ENCODE data around the gene VAPA. TPM values are rescaled to one million over a fixed set of nuclear protein-coding genes. Genes with fewer than 3 reads are reported as not detected.
"Not testable (repeated sequence)": the region's sequence is repeated elsewhere in the genome, so short reads cannot be mapped to it uniquely, and the experiment has no call there.

VAPA gene
- total RNA-seq, 2 experiments from 2014 or later, result 156 to 220 TPM

- H3K27me3 Mint-ChIP-seq, result peaks cover 18% of the 10 kb centered on the region
- H3K36me3 Mint-ChIP-seq (ENCODE audit: low read depth), result no peaks in the 10 kb centered on the region
- no peak overlapping the region for H3K27ac Mint-ChIP-seq
- no peaks in the 10 kb centered on the region for H3K4me1 Mint-ChIP-seq
- ATAC-seq (no peak), DNase-seq (no peak)
- H3K4me3 Mint-ChIP-seq, result no peak overlapping the region
- H3K9me3 Mint-ChIP-seq (ENCODE audit: low read depth), result no peaks in the 10 kb centered on the region
- intact Hi-C loops (cut with DNase I, micrococcal nuclease), result no loop called here
- CTCF ChIA-PET, result no interaction called here
- POLR2A ChIA-PET, result no interaction called here
These were observed 8.4 kb upstream of the VAPA start for GRCh38 chr18:9905401-9905922.

GRCh38 chr18:9906481-9906880 is 7.3 kb upstream of the VAPA start:
- intact Hi-C loops (cut with DNase I, micrococcal nuclease), result no loop called here
- H3K4me3 Mint-ChIP-seq, result no peak overlapping the region
- ChIA-PET POLR2A (no interaction called here), CTCF (no interaction called here)
- no peaks in the 10 kb centered on the region for H3K4me1 Mint-ChIP-seq
- no peak overlapping the region for H3K27ac Mint-ChIP-seq
- H3K36me3 Mint-ChIP-seq (ENCODE audit: low read depth), result no peaks in the 10 kb centered on the region
- DNase-seq (no peak), ATAC-seq (no peak)
- no peaks in the 10 kb centered on the region for H3K9me3 Mint-ChIP-seq (ENCODE audit: low read depth)
- peaks cover 18% of the 10 kb centered on the region for H3K27me3 Mint-ChIP-seq

GRCh38 chr18:9907867-9908266 is 5.9 kb upstream of the VAPA start:
- no peak overlapping the region for H3K27ac Mint-ChIP-seq
- DNase-seq (no peak), ATAC-seq (no peak)
- no peaks in the 10 kb centered on the region for H3K9me3 Mint-ChIP-seq (ENCODE audit: low read depth)
- H3K4me3 Mint-ChIP-seq, result no peak overlapping the region
- CTCF ChIA-PET, result interaction anchor here (1.3 kb wide), 1 partner anchor 28 kb away, joined by 3 read pairs; no protein-coding TSS in a partner anchor
- POLR2A ChIA-PET, result no interaction called here
- H3K36me3 Mint-ChIP-seq (ENCODE audit: low read depth), result no peaks in the 10 kb centered on the region
- intact Hi-C loops (cut with DNase I, micrococcal nuclease), result no loop called here
- H3K4me1 Mint-ChIP-seq, result peaks cover 2% of the 10 kb centered on the region
- H3K27me3 Mint-ChIP-seq, result peaks cover 16% of the 10 kb centered on the region

GRCh38 chr18:9910071-9910470 is 3.7 kb upstream of the VAPA start:
- ChIA-PET CTCF (no interaction called here), POLR2A (interaction anchor here (0.6 kb wide), 1 partner anchor 18 kb away, joined by 4 read pairs; no protein-coding TSS in a partner anchor)
- ATAC-seq, result no peak
- no peak for DNase-seq
- intact Hi-C loops (cut with DNase I, micrococcal nuclease), result loop anchor here (5.0 to 10.0 kb wide), 4 partner anchors 433 to 1997 kb away; partner anchors contain the start of genes CHMP1B (in 1 of the 2), MPPE1 (in 1 of the 2), NDUFV2 (in 1 of the 2) and RALBP1 (in 1 of the 2)
- Mint-ChIP-seq H3K27ac (no peak overlapping the region), H3K27me3 (peaks cover 14% of the 10 kb centered on the region), H3K4me3 (no peak overlapping the region), H3K4me1 (peaks cover 7% of the 10 kb centered on the region), H3K9me3 (ENCODE audit: low read depth) (no peaks in the 10 kb centered on the region), H3K36me3 (ENCODE audit: low read depth) (no peaks in the 10 kb centered on the region)

GRCh38 chr18:9910661-9911060 is 3.2 kb upstream of the VAPA start:
- Mint-ChIP-seq H3K9me3 (ENCODE audit: low read depth) (no peaks in the 10 kb centered on the region), H3K4me3 (no peak overlapping the region), H3K27ac (no peak overlapping the region), H3K4me1 (peaks cover 8% of the 10 kb centered on the region), H3K27me3 (peaks cover 14% of the 10 kb centered on the region), H3K36me3 (ENCODE audit: low read depth) (no peaks in the 10 kb centered on the region)
- ChIA-PET POLR2A (no interaction called here), CTCF (no interaction called here)
- ATAC-seq, result no peak
- DNase-seq, result no peak
- intact Hi-C loops (cut with DNase I, micrococcal nuclease), result loop anchor here (5.0 to 10.0 kb wide), 4 partner anchors 433 to 1997 kb away; partner anchors contain the start of genes CHMP1B (in 1 of the 2), MPPE1 (in 1 of the 2), NDUFV2 (in 1 of the 2) and RALBP1 (in 1 of the 2)

- H3K27me3 Mint-ChIP-seq, result peaks cover 10% of the 10 kb centered on the region
- ATAC-seq, result no peak
- ChIA-PET POLR2A (no interaction called here), CTCF (no interaction called here)
- H3K9me3 Mint-ChIP-seq (ENCODE audit: low read depth), result no peaks in the 10 kb centered on the region
- H3K4me1 Mint-ChIP-seq, result peaks cover 14% of the 10 kb centered on the region
- H3K36me3 Mint-ChIP-seq (ENCODE audit: low read depth), result peaks cover 1% of the 10 kb centered on the region
- DNase-seq, result no peak
- no peak overlapping the region for H3K4me3 Mint-ChIP-seq
- no peak overlapping the region for H3K27ac Mint-ChIP-seq
- intact Hi-C loops (cut with DNase I, micrococcal nuclease), result loop anchor here (5.0 to 10.0 kb wide), 4 partner anchors 434 to 1996 kb away; partner anchors contain the start of genes CHMP1B (in 1 of the 2), MPPE1 (in 1 of the 2), NDUFV2 (in 1 of the 2) and RALBP1 (in 1 of the 2)
These were observed 2.6 kb upstream of the VAPA start for GRCh38 chr18:9911226-9911625.

- intact Hi-C loops (cut with DNase I, micrococcal nuclease), result loop anchor here (2.0 to 10.0 kb wide), 6 partner anchors 435 to 1995 kb away; partner anchors contain the start of genes CHMP1B (in 1 of the 2), MPPE1 (in 1 of the 2), MTCL1 (in 1 of the 2) and NDUFV2 (in 1 of the 2)
- H3K9me3 Mint-ChIP-seq (ENCODE audit: low read depth); DNase-seq; H3K36me3 Mint-ChIP-seq (ENCODE audit: low read depth); H3K4me3 Mint-ChIP-seq; ATAC-seq; H3K27me3 Mint-ChIP-seq; H3K27ac Mint-ChIP-seq: not testable (repeated sequence)
- CTCF ChIA-PET, result interaction anchor here (0.6 kb wide), 1 partner anchor 1212 kb away, joined by 3 read pairs; no protein-coding TSS in a partner anchor
- POLR2A ChIA-PET, result interaction anchor here (0.6 to 1.5 kb wide), 3 partner anchors 12 to 296 kb away, joined by 3 to 7 read pairs (median 4); no protein-coding TSS in a partner anchor
- H3K4me1 Mint-ChIP-seq, result peaks cover 20% of the 10 kb centered on the region
These were observed 1.5 kb upstream of the VAPA start for GRCh38 chr18:9912285-9912684.

- Mint-ChIP-seq H3K4me3 (peak overlapping the region; percentile 80), H3K27me3 (peaks cover 5% of the 10 kb centered on the region), H3K4me1 (peaks cover 20% of the 10 kb centered on the region), H3K36me3 (ENCODE audit: low read depth) (peaks cover 3% of the 10 kb centered on the region), H3K9me3 (ENCODE audit: low read depth) (no peaks in the 10 kb centered on the region), H3K27ac (peak overlapping the region; percentile 89)
- ATAC-seq (no peak), DNase-seq (no peak)
- ChIA-PET POLR2A (interaction anchor here (0.6 to 2.7 kb wide), 8 partner anchors 11 to 578 kb away, joined by 3 to 15 read pairs (median 4); partner anchors contain the start of gene TWSG1), CTCF (interaction anchor here (1.0 kb wide), 2 partner anchors 13 to 1303 kb away, joined by 3 read pairs; no protein-coding TSS in a partner anchor)
- intact Hi-C loops (cut with DNase I, micrococcal nuclease), result loop anchor here (1.0 to 10.0 kb wide), 10 partner anchors 299 to 1994 kb away; partner anchors contain the start of genes RALBP1 (in 2 of the 2), ANKRD12 (in 1 of the 2), CHMP1B (in 1 of the 2) and MPPE1 (in 1 of the 2)
These were observed 678 bp upstream of the VAPA start for GRCh38 chr18:9913151-9913525.

- peaks cover 3% of the 10 kb centered on the region for H3K36me3 Mint-ChIP-seq (ENCODE audit: low read depth)
- peak overlapping the region; percentile 62 for H3K27ac Mint-ChIP-seq
- DNase-seq (no peak), ATAC-seq (no peak)
- intact Hi-C loops (cut with DNase I, micrococcal nuclease), result loop anchor here (1.0 to 10.0 kb wide), 10 partner anchors 37 to 1993 kb away; partner anchors contain the start of genes NDUFV2 (in 2 of the 2), CHMP1B (in 1 of the 2), MPPE1 (in 1 of the 2) and NAPG (in 1 of the 2)
- ChIA-PET POLR2A (interaction anchor here (2.7 kb wide), 1 partner anchor 12 kb away, joined by 15 read pairs; no protein-coding TSS in a partner anchor), CTCF (interaction anchor here (1.0 kb wide), 1 partner anchor 12 kb away, joined by 3 read pairs; no protein-coding TSS in a partner anchor)
- peaks cover 20% of the 10 kb centered on the region for H3K4me1 Mint-ChIP-seq
- peaks cover 2% of the 10 kb centered on the region for H3K27me3 Mint-ChIP-seq
- H3K9me3 Mint-ChIP-seq (ENCODE audit: low read depth), result no peaks in the 10 kb centered on the region
- H3K4me3 Mint-ChIP-seq, result peak overlapping the region; percentile 80
These were observed 443 bp downstream of the VAPA start for GRCh38 chr18:9914334-9914583.

- H3K4me3 Mint-ChIP-seq, result peak overlapping the region; percentile 89
- peak; percentile 28 for ATAC-seq
- ChIA-PET POLR2A (interaction anchor here (0.7 to 2.7 kb wide), 2 partner anchors 12 to 30 kb away, joined by 4 to 15 read pairs; no protein-coding TSS in a partner anchor), CTCF (interaction anchor here (0.9 to 1.5 kb wide), 3 partner anchors 9 to 36 kb away, joined by 3 to 5 read pairs (median 4); no protein-coding TSS in a partner anchor)
- H3K4me1 Mint-ChIP-seq, result peaks cover 20% of the 10 kb centered on the region
- peaks cover 3% of the 10 kb centered on the region for H3K36me3 Mint-ChIP-seq (ENCODE audit: low read depth)
- no peaks in the 10 kb centered on the region for H3K9me3 Mint-ChIP-seq (ENCODE audit: low read depth)
- H3K27ac Mint-ChIP-seq, result peak overlapping the region; percentile 93
- DNase-seq, result peak; percentile 88
- H3K27me3 Mint-ChIP-seq, result no peaks in the 10 kb centered on the region
- intact Hi-C loops (cut with DNase I, micrococcal nuclease), result loop anchor here (1.0 to 10.0 kb wide), 11 partner anchors 38 to 1993 kb away; partner anchors contain the start of genes NDUFV2 (in 2 of the 2), CHMP1B (in 1 of the 2), MPPE1 (in 1 of the 2) and NAPG (in 1 of the 2)
These were observed 921 bp downstream of the VAPA start for GRCh38 chr18:9914584-9915290.
